GM10248 (cell line): ENCODE results near the gene BRD9.
"Not testable (repeated sequence)": the region's sequence is repeated elsewhere in the genome, so short reads cannot be mapped to it uniquely, and the experiment has no call there.

ENCODE experiments used
- CTCF ChIA-PET: fragments of 300-600 bp; sonication (Branson Sonifier 250); formaldehyde crosslinking; extraction: SDS; loops from one replicate; lab custom pipeline; 2021; ENCODE audit warnings: antibody characterized with exemption; lab: Yijun Ruan, JAX
- POLR2A ChIA-PET: fragments of 350-650 bp; sonication (Branson Sonifier 250); formaldehyde crosslinking; extraction: SDS; loops from one replicate; lab custom pipeline; 2020; ENCODE audit warnings: antibody characterized with exemption; lab: Yijun Ruan, JAX
- DNase-seq: peaks from one replicate; pipeline ENCODE4 v3.0.0; 2012; ENCODE audit errors: extremely low spot score
- TF ChIP-seq, protein P1 (sequence below): IDR thresholded peaks from 2 replicates; pipeline ENCODE4 v1.5.1; 2012; ENCODE audit warnings: mild to moderate bottlenecking, low read depth; ENCODE audit errors: extremely low read depth, missing control alignments, control extremely low read depth

Gene BRD9

DNA sequence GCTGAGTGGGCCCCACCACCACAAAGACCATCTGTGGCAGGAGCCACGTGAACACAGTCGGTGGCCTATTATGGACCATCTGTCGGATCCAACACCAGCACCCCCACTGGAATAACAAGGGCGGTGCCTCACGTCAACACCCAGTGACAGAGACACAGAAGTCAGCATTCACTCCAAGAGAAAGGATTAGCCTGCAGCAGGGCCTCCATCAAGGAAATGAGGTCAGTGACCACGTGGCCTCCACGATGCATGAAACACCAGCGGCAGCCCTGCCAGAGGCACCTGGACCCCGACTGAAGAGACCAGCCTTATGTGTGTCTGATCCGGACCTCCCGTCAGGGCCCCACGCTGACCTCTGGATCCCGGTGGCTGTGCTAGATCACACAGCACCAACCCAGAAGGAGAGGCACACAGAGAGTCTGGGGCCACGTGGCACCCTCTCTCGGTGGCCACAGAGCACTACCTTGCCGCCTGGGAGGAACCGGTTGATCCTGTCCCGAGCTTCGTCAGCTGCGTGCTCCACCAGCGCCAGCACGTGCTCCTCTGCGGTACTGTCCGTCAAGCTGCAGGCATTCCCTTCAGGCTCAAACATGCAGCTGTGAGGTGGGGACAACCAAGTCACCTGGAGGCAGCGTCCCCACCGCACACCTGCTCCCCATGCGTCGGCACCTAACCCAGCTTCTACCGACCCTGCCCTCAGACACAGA, 9.0 kb downstream of the BRD9 start:
- DNase-seq = no peak
- TF ChIP-seq, protein P1, sequence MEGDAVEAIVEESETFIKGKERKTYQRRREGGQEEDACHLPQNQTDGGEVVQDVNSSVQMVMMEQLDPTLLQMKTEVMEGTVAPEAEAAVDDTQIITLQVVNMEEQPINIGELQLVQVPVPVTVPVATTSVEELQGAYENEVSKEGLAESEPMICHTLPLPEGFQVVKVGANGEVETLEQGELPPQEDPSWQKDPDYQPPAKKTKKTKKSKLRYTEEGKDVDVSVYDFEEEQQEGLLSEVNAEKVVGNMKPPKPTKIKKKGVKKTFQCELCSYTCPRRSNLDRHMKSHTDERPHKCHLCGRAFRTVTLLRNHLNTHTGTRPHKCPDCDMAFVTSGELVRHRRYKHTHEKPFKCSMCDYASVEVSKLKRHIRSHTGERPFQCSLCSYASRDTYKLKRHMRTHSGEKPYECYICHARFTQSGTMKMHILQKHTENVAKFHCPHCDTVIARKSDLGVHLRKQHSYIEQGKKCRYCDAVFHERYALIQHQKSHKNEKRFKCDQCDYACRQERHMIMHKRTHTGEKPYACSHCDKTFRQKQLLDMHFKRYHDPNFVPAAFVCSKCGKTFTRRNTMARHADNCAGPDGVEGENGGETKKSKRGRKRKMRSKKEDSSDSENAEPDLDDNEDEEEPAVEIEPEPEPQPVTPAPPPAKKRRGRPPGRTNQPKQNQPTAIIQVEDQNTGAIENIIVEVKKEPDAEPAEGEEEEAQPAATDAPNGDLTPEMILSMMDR = no peak
- ChIA-PET CTCF (no interaction called here), POLR2A (no interaction called here)

DNA sequence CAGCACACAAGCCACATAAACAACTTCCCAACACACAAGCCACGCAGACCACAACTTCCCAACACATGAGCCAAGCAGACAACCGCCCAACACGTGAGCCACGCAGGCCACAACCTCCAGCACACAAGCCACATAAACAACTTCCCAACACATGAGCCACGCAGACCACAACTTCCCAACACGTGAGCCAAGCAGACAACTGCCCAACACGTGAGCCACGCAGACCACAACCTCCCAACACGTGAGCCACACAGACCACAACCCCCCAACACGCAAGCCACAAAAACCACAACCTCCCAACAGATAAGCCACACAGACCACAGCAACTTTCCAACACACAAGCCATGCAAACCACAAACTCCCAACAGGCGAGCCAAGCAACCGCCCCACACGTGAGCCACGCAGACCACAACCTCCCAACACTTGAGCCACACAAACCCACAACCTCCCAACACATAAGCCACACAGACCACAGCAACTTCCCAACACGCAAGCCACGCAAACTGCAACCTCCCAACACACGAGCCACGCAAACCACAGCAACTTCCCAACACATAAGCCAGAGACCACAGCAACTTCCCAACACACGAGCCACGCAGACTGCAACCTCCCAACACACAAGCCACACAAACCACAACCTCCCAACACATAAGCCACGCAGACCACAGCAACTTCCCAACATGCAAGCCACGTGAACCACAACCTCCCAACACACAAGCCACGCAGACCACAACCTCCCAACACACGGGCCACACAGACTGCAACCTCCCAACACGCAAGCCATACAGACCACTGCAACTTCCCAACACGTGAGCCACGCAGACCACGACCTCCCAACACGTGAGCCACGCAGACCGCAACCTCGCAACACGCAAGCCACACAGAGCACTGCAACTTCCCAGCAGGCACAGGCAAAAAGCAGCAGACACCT, 10.1 kb downstream of the BRD9 start:
- no peak for DNase-seq
- ChIA-PET POLR2A (no interaction called here), CTCF (no interaction called here)
- TF ChIP-seq, protein P1 = no peak

GRCh38 chr5:881551-881935, 11.1 kb downstream of the BRD9 start:
- POLR2A ChIA-PET = no interaction called here
- TF ChIP-seq, protein P1 = no peak

GRCh38 chr5:880816-881550, 11.6 kb downstream of the BRD9 start:
- ChIA-PET CTCF (no interaction called here), POLR2A (no interaction called here)
- TF ChIP-seq, protein P1 = no peak
- DNase-seq = no peak

More at GRCh38 chr5:881551-881935, 11.1 kb downstream of the BRD9 start:
- no peak for DNase-seq
- CTCF ChIA-PET = no interaction called here

GRCh38 chr5:878677-879076, 13.9 kb downstream of the BRD9 start:
- POLR2A ChIA-PET, CTCF ChIA-PET, DNase-seq: not testable (repeated sequence)

GRCh38 chr5:878125-878524, 14.5 kb downstream of the BRD9 start:
- ChIA-PET POLR2A (no interaction called here), CTCF (no interaction called here)
- TF ChIP-seq, protein P1 = no peak
- DNase-seq = no peak
